Occipital lobe (tissue), 2 donors: ENCODE results near the gene ZC2HC1B. TPM values are rescaled to one million over a fixed set of nuclear protein-coding genes. Genes with fewer than 3 reads are reported as not detected.

ENCODE experiments used
- DNase-seq: peaks from one replicate; lab custom pipeline; 2025; lab: John Stamatoyannopoulos, UW
- total RNA-seq: library from RNA; depleted of rRNA; stranded (reverse); fragments of >200 nt; gene quantifications from one replicate; pipeline ENCODE4 v1.2.3, GENCODE V29; 2014

ZC2HC1B gene
- total RNA-seq, 1 donor from 2014 or later = 0.31 TPM

- DNase-seq = no peak
These were observed 97.9 kb downstream of the ZC2HC1B start for GRCh38 chr6:143961886-143962878.

- no peak for DNase-seq
These were observed 99.1 kb downstream of the ZC2HC1B start for GRCh38 chr6:143963158-143963919.

- no peak for DNase-seq
These were observed 100.4 kb downstream of the ZC2HC1B start for GRCh38 chr6:143964674-143965081.

GRCh38 chr6:143965503-143966171, 101.4 kb downstream of the ZC2HC1B start:
- DNase-seq = no peak

GRCh38 chr6:143966312-143966711, 102.0 kb downstream of the ZC2HC1B start:
- DNase-seq = no peak

GRCh38 chr6:143967706-143968376, 103.6 kb downstream of the ZC2HC1B start:
- no peak for DNase-seq

- no peak for DNase-seq
These were observed 104.8 kb downstream of the ZC2HC1B start for GRCh38 chr6:143969077-143969476.

GRCh38 chr6:143970456-143971218, 106.4 kb downstream of the ZC2HC1B start:
- no peak for DNase-seq

GRCh38 chr6:143971482-143972205, 107.4 kb downstream of the ZC2HC1B start:
- no peak for DNase-seq

GRCh38 chr6:143973097-143973966, 109.1 kb downstream of the ZC2HC1B start:
- no peak for DNase-seq

GRCh38 chr6:143974089-143974488, 109.8 kb downstream of the ZC2HC1B start:
- no peak for DNase-seq

GRCh38 chr6:143976806-143977349, 112.6 kb downstream of the ZC2HC1B start:
- DNase-seq = no peak

- DNase-seq = no peak
These were observed 116.6 kb downstream of the ZC2HC1B start for GRCh38 chr6:143980921-143981320.

GRCh38 chr6:143982968-143983367, 118.7 kb downstream of the ZC2HC1B start:
- no peak for DNase-seq

GRCh38 chr6:143984666-143985065, 120.4 kb downstream of the ZC2HC1B start:
- no peak for DNase-seq

- DNase-seq = no peak
These were observed 122.3 kb downstream of the ZC2HC1B start for GRCh38 chr6:143986463-143987065.
